HepG2 (cell line): ENCODE data around the gene MAGT1. TPM values are rescaled to one million over a fixed set of nuclear protein-coding genes. Genes with fewer than 3 reads are reported as not detected.

ENCODE experiments used
- CENPT ChIP-seq: sonication (generic); formaldehyde crosslinking; IDR thresholded peaks from 2 replicates; pipeline ENCODE4 v1.8.0; 2022; ENCODE audit warnings: low read depth, mild to moderate bottlenecking, moderate library complexity, missing genetic modification reagents
- KLF16 ChIP-seq, 2 experiments: sonication (generic) in 1 of 2; formaldehyde crosslinking in 1 of 2; IDR thresholded peaks; 2 replicates each; pipeline versions ENCODE4 v1.6.1 to v1.8.0; 2016 to 2023; ENCODE audit warnings: missing genetic modification reagents in 2 of 2, missing compliant biosample characterization in 1 of 2
- NCOR1 ChIP-seq: fragments of 200-600 bp; sonication (generic); IDR thresholded peaks from 2 replicates; pipeline ENCODE4 v1.7.0; 2017; ENCODE audit warnings: antibody characterized with exemption, low read length, borderline replicate concordance
- NFE2 ChIP-seq: sonication (generic); formaldehyde crosslinking; IDR thresholded peaks from 2 replicates; pipeline ENCODE4 v1.4.0; 2020; ENCODE audit warnings: missing genetic modification reagents
- NFYC ChIP-seq: IDR thresholded peaks from 2 replicates; pipeline ENCODE4 v1.6.1; 2016; ENCODE audit warnings: missing genetic modification reagents, missing compliant biosample characterization
- NR1H2 ChIP-seq: sonication (generic); formaldehyde crosslinking; IDR thresholded peaks from 2 replicates; pipeline ENCODE4 v1.8.1; 2022; ENCODE audit warnings: low read depth, missing genetic modification reagents, borderline replicate concordance
- POLR2AphosphoS2 ChIP-seq: IDR thresholded peaks from 2 replicates; pipeline ENCODE4 v1.6.1; 2011; ENCODE audit warnings: low read depth, low read length, improper control_type of control experiment
- PREB ChIP-seq: sonication (generic); formaldehyde crosslinking; IDR thresholded peaks from 2 replicates; pipeline ENCODE4 v1.4.0; 2020; ENCODE audit warnings: missing genetic modification reagents
- SAP130 ChIP-seq: IDR thresholded peaks from 2 replicates; pipeline ENCODE4 v1.6.1; 2016; ENCODE audit warnings: low read depth
- SP2 ChIP-seq: sonication (generic); formaldehyde crosslinking; IDR thresholded peaks from 2 replicates; pipeline ENCODE4 v1.5.1; 2020; ENCODE audit warnings: mild to moderate bottlenecking, missing genetic modification reagents
- TEF ChIP-seq: sonication (generic); formaldehyde crosslinking; IDR thresholded peaks from 2 replicates; pipeline ENCODE4 v1.5.0; 2020; ENCODE audit warnings: missing genetic modification reagents
- THAP9 ChIP-seq: sonication (generic); formaldehyde crosslinking; IDR thresholded peaks from 2 replicates; pipeline ENCODE4; 2020; ENCODE audit warnings: missing genetic modification reagents, mild to moderate bottlenecking, borderline replicate concordance
- ZMYM2 ChIP-seq: sonication (generic); formaldehyde crosslinking; IDR thresholded peaks from 2 replicates; pipeline ENCODE4 v1.8.0; 2022; ENCODE audit warnings: mild to moderate bottlenecking, missing genetic modification reagents
- ZNF138 ChIP-seq: sonication (generic); formaldehyde crosslinking; IDR thresholded peaks from 2 replicates; pipeline ENCODE4 v1.5.0; 2020; ENCODE audit warnings: mild to moderate bottlenecking, low read depth, missing genetic modification reagents
- ZNF503 ChIP-seq: sonication (generic); formaldehyde crosslinking; IDR thresholded peaks from 2 replicates; pipeline ENCODE4 v1.4.0; 2020; ENCODE audit warnings: missing genetic modification reagents
- ZNF512 ChIP-seq: sonication (generic); formaldehyde crosslinking; IDR thresholded peaks from 2 replicates; pipeline ENCODE4 v1.4.0; 2020; ENCODE audit warnings: mild to moderate bottlenecking, missing genetic modification reagents
- ZNF564 ChIP-seq: sonication (generic); formaldehyde crosslinking; IDR thresholded peaks from 2 replicates; pipeline ENCODE4 v1.8.1; 2023; ENCODE audit warnings: mild to moderate bottlenecking, missing genetic modification reagents
- ZNF570 ChIP-seq: sonication (generic); formaldehyde crosslinking; IDR thresholded peaks from 2 replicates; pipeline ENCODE4 v1.4.0; 2020; ENCODE audit warnings: mild to moderate bottlenecking, missing genetic modification reagents, borderline replicate concordance
- ZNF777 ChIP-seq: sonication (generic); formaldehyde crosslinking; IDR thresholded peaks from 2 replicates; pipeline ENCODE4 v1.4.0; 2020; ENCODE audit warnings: missing genetic modification reagents
- ZNF883 ChIP-seq: sonication (generic); formaldehyde crosslinking; IDR thresholded peaks from 2 replicates; pipeline ENCODE4 v1.5.1; 2020; ENCODE audit warnings: mild to moderate bottlenecking, missing genetic modification reagents; ENCODE audit errors: not compliant biosample characterization
- polyA plus RNA-seq, 8 experiments: library from polyadenylated mRNA; depleted of rRNA in 3 of 8; stranded (reverse) in 7 of 8; unstranded in 1 of 8; fragments of >200 nt; fragmentation: Illumina TruSeq in 4 of 8; extraction: Trizol in 4 of 8; gene quantifications; 2 replicates each; pipeline versions ENCODE4 v1.2.1 to v1.2.3, GENCODE V29; 2011 to 2016; ENCODE audit warnings: low read depth in 4 of 8, missing spikeins in 1 of 8, mixed read lengths in 1 of 8; ENCODE audit not compliant: insufficient read depth in 1 of 8
- total RNA-seq, 5 experiments: library from RNA; depleted of rRNA; stranded (reverse); fragments of >200 nt; fragmentation: Illumina TruSeq; extraction: Trizol; gene quantifications; 2 replicates each; pipeline ENCODE4 v1.2.3, GENCODE V29; 2016; ENCODE audit warnings: low read depth in 1 of 5

MAGT1 gene
- total and polyA plus RNA-seq, 2 of the 13 experiments (the other 11 are each of a cell fraction or from before 2014, with no cell fraction given): 38.0 to 75.0 TPM

GRCh38 chrX:77785486-77786364 is 109.5 kb downstream of the MAGT1 start, which contains the start of gene ATRX (continued):
- peak; percentile 68; the same call in 1 of the 2 replicates for TF ChIP-seq THAP9 (CRISPR knock-in tag)
- TF ChIP-seq CENPT: no peak
- peak; percentile 62; the same call in 1 of the 2 replicates for TF ChIP-seq SP2 (CRISPR knock-in tag)
- TF ChIP-seq ZNF512 (CRISPR knock-in tag): no peak
- no peak for TF ChIP-seq POLR2AphosphoS2
- TF ChIP-seq ZNF883: no peak
- TF ChIP-seq PREB: no peak
- TF ChIP-seq ZNF777 (CRISPR knock-in tag): 0 out of 2 replicates have a peak, but pooled peaks have one; percentile 31
- TF ChIP-seq NFE2: no peak
- no peak for TF ChIP-seq TEF (CRISPR knock-in tag)
- TF ChIP-seq NR1H2 (CRISPR knock-in tag): no peak
- peak; percentile 78 for TF ChIP-seq NFYC
- 0 out of 4 replicates have a peak, but pooled peaks of 1 of the 2 experiments have one; percentile 58 for TF ChIP-seq KLF16 (CRISPR knock-in tag; IDR thresholded peaks at IDR 0.05)
- peak; percentile 33 for TF ChIP-seq SAP130 (CRISPR knock-in tag)
- peak; percentile 27; the same call in 1 of the 2 replicates for TF ChIP-seq ZMYM2 (CRISPR knock-in tag)
- no peak for TF ChIP-seq ZNF503 (CRISPR knock-in tag)
- no peak for TF ChIP-seq ZNF138
- TF ChIP-seq NCOR1: no peak
- no peak for TF ChIP-seq ZNF564 (CRISPR knock-in tag)
- TF ChIP-seq ZNF570: no peak
